D341Med (cell line): Measurements from ENCODE around the gene LPCAT3.

ENCODE experiments used
- DNase-seq: peaks from one replicate; pipeline ENCODE4 v3.0.0; 2012; ENCODE audit warnings: low spot score

The LPCAT3 gene

DNA sequence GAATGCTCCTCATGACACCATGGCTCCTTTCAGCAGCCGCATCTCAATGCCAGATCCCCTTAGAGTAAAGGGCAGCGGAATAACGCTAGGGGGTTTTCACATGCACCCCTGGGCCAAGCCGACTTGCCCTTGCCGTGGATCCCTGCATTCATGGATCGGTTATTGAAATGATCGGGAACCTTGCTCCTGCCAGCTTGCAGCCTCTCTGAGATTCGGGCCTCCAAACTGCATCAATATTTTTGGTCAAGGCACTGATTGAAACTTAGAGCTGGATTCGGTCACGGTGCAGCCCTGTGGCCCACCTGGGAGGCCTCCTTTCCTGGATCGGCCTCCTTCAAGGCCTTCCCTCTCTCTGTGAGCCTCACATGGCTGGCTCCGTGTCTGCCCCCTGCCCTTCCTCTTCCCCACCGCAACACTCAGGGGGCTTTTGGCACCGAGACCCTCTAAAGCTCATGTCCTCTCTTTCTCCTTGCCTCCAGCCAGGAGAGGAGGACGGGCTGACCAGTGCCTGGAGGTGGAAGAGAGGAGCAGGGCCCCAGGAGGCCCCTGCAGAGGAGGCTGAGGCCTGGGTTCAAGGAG is 65.3 kb downstream of the LPCAT3 start:
- no peak for DNase-seq

DNA sequence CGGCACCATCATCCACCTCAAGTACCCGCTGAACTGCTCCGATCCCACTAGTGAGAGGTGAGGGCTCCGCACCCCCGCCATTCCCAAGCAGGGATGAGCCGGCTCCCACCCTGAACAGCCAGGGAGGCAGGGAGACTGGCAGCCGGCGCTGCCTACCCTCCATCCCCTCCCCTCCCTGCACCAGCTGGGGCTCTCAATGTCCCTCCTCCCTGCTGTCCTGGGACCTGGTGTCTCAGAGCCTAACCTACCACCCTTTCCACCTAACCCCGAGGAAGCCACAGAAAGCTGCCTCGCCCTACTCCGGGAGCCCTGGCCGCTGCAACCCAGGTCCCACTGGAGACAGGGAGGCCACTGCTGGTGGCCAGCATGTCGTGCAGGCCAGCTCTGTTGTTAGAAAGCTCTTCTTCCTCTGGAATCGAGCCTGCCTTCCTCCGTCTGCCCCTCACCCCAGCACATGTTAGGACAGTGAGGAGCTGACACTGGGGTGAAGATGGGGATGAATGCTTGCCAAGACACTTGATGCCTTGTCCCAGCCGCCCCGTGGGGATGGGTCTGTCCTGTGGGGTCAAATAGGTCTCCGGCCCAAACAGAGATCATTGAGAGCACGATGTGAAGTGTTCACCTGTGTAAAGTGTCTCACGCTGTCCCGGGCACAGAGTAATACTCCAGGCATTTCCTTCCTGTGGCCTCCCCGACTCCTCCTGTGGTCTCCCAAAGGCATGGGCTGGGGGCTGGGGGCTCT is 66.0 kb downstream of the LPCAT3 start:
- no peak for DNase-seq

GRCh38 chr12:6951551-6952120 is 66.6 kb downstream of the LPCAT3 start:
- no peak for DNase-seq

DNA sequence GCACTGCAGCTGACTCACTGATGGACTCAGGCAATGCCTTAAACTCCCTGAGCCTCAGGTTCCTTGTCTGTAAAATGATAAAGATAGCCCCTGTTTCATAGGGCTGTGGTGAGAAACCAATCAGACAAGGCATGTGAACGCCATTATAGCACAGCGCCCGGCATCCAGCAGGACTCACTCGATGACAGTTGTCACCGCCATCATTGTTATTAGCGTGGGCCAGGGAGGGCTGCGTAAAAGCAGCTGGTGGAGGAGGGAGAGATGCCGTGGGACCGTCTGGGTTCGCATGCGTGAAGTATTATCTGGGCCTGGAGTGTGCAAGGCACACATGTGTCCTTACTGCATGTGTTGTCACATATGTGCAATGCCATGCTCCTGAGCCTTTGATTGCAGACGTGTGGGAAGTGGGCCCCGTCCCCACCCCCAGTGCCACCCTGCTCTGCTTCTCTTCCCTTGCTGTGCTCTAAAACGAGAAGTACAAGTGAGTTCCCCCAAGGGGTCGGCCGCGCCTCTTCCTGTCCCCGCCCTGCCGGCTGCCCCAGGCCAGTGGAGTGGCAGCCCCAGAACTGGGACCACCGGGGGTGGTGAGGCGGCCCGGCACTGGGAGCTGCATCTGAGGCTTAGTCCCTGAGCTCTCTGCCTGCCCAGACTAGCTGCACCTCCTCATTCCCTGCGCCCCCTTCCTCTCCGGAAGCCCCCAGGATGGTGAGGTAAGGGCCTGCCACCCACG is 67.3 kb downstream of the LPCAT3 start, which contains the start of gene PTPN6:
Gene PTPN6, plus strand, starts transcription at position 546 of the 730 bp plus-strand sequence. Its CDS starts 157 bp downstream, at position 703.
- DNase-seq = no peak

DNA sequence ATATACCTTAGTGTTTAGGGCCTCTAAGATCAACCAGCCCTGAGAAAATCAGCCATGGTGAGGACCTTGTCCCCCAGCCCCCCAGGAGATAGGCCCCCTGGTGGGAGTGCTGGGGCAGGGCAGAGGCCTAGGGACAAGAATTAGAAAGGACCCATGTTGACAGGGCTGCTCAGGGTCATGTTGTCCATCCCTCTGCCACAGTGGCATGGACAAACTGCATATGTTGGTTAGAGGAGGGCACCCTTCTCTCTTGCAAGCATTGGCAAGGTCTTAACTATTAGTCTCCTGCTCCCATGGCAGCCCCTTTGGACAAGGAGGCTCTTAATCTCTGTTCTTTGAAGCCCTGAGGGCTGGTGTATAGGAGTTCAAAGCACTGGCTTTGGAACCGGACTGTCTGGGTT is 67.9 kb downstream of the LPCAT3 start:
- no peak for DNase-seq

DNA sequence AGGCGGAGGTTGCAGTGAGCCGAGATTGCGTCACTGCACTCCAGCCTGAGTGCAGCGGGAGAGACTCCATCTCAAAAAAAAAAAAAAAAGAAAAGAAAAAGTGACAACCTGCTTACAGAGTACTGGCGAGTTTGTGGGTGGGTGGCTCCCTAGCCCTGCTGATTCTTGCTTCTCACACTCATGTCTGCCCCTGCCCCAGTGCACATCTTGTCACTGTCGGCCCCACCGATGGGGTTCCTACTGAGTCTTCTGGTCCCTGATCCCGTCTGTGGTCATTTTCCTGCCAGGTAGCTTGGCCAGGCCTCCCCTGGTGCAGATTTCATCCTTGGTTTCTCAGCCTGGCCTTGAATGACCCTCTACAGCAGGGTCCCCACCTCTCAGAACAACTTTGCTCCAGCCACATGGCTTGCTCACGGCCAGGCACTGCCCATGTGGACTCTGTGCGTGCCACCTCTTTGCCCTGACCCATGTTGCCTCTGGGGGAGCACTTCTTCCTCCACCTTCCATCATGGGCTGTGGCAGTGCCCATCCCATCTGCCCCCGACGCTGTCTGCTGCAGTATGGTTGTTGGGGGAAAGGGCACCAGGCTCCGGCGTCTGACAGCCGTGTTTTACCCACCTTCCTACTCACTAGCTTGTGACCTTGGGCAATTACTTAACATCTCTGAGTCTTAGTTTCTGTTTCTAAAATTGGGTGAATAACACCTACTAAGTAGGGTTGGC is 69.2 kb downstream of the LPCAT3 start:
- DNase-seq = peak; percentile 57

GRCh38 chr12:6947615-6948014 is 70.7 kb downstream of the LPCAT3 start:
- no peak for DNase-seq

GRCh38 chr12:6946920-6947374 is 71.3 kb downstream of the LPCAT3 start:
- no peak for DNase-seq

- DNase-seq = no peak
These were observed 72.0 kb downstream of the LPCAT3 start for GRCh38 chr12:6946033-6946919.

DNA sequence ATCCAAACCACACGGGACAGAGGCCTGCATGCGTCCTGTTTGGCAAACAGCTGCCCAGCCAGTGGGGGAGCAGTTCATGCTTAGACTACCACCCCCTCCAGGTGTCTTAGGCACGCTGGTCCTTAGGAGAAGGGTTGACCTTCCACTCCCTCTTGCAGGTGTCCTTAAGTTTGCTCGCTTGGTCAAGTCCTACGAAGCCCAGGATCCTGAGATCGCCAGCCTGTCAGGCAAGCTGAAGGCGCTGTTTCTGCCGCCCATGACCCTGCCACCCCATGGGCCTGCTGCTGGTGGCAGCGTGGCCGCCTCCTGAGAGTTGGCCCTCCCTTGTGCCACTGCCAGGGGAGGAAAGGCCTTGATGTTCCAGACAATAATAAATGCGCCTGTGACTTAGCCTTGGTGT is 72.7 kb downstream of the LPCAT3 start:
- no peak for DNase-seq

DNA sequence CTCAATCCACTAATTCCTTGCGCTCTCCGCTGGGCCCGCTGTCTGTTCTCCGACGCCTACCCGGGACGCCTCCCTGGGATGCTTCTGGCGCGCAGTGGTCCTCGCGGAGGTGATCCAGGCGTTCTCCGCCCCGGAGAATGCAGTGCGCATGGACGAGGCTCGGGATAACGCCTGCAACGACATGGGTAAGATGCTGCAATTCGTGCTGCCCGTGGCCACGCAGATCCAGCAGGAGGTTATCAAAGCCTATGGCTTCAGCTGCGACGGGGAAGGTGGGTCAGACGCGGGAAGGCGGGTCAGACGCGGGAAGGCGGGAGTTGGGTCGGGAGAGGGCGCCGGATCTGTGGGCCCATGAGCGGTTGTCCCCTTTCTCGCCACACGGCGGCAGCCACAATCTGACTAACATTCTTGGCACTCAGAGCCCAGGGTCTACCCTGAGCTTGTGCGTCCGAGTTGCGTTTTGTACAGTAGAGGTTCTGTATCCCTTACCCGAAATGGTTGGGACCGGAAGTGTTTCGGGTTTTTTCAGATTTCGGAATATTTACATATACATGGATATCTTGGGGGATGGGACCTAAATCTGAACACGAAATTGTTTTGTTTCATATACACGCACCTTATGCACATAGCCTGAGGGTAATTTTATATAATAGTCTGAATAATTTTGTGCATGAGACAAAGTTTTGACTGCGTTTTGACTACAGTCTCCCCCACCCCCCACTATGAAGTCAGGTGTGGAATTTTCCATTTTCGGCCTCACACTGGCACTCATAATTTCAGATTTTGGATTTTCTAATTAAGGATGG is 73.7 kb downstream of the LPCAT3 start:
- peak; percentile 85 for DNase-seq

- peak; percentile 86 for DNase-seq
These were observed 74.4 kb downstream of the LPCAT3 start, which contains the start of the genes C12orf57 and RNU7-1 for GRCh38 chr12:6943722-6944380. TSS of gene C12orf57 (plus strand) at chr12:6944022. CDS start at chr12:6944122, 100 bp downstream. TSS of gene RNU7-1 (plus strand) at chr12:6943816.

DNA sequence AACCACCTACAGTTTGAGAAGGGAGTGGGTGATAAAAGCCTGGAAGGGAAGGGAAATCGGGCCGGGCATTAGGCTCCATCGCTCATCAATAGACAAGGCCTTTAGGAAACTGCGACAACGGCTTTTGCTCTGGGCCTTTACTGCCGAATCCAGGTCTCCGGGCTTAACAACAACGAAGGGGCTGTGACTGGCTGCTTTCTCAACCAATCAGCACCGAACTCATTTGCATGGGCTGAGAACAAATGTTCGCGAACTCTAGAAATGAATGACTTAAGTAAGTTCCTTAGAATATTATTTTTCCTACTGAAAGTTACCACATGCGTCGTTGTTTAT is 74.9 kb downstream of the LPCAT3 start:
- peak; percentile 89 for DNase-seq

DNA sequence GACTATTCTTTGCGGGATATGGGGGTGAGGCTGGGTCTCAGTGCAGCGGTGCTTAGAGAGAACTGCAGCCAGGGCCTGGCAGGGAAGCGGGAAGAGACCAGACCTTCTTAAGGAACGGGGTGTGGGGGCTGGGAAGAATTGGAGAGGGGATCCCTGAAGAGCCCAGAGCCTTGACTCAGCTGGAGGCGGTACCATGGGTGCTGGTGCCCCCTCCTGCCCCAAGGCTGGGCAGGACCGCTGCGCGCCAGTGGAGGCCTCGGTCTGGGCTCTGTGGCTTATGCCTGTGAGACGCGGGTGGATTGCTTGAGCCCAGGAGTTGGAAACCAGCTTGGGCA is 76.0 kb downstream of the LPCAT3 start:
- no peak for DNase-seq

- DNase-seq = no peak
These were observed 76.5 kb downstream of the LPCAT3 start for GRCh38 chr12:6941782-6942181.

GRCh38 chr12:6941267-6941666 is 77.0 kb downstream of the LPCAT3 start:
- no peak for DNase-seq

GRCh38 chr12:6939191-6939540 is 79.1 kb downstream of the LPCAT3 start:
- DNase-seq = no peak

DNA sequence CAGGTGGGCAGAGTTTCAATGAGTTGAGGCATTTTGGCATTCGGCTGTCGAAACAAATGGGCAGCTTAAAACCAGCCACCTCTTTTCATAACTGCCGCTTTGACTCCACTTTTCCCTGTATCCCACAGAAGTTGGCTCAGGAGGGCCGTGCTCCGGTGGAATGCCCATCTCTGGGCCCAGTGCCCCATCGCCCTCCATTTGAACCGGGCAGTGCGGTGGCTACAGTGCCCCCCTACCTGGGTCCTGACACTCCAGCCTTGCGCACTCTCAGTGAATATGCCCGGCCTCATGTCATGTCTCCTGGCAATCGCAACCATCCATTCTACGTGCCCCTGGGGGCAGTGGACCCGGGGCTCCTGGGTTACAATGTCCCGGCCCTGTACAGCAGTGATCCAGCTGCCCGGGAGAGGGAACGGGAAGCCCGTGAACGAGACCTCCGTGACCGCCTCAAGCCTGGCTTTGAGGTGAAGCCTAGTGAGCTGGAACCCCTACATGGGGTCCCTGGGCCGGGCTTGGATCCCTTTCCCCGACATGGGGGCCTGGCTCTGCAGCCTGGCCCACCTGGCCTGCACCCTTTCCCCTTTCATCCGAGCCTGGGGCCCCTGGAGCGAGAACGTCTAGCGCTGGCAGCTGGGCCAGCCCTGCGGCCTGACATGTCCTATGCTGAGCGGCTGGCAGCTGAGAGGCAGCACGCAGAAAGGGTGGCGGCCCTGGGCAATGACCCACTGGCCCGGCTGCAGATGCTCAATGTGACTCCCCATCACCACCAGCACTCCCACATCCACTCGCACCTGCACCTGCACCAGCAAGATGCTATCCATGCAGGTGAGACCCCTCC is 79.7 kb downstream of the LPCAT3 start:
- DNase-seq = no peak
